Fibroblast of lung (primary cell): ENCODE results near the gene GABRB3. TPM values are rescaled to one million over a fixed set of nuclear protein-coding genes. Genes with fewer than 3 reads are reported as not detected.

ENCODE experiments used
- DNase-seq, 2 donors: peaks; one replicate each; pipeline versions ENCODE4 v3.0.0 to v3.0.0-alpha.2; 2010; ENCODE audit warnings: low read depth in 2 of 2
- H2AFZ ChIP-seq: 2 replicates; pipeline ENCODE4 v1.5.1; 2012; ENCODE audit warnings: low read length, control low read depth, inconsistent platforms
- H3K27ac ChIP-seq: 2 replicates; pipeline ENCODE4 v1.5.1; 2011; ENCODE audit warnings: low read length, control low read depth; ENCODE audit not compliant: insufficient read depth
- H3K27me3 ChIP-seq: 2 replicates; pipeline ENCODE4 v1.5.1; 2011; ENCODE audit warnings: mild to moderate bottlenecking, low read length; ENCODE audit not compliant: control insufficient read depth, insufficient read depth
- H3K36me3 ChIP-seq: 2 replicates; pipeline ENCODE4 v1.5.1; 2011; ENCODE audit warnings: low read length; ENCODE audit not compliant: control insufficient read depth, insufficient read depth
- H3K4me1 ChIP-seq: 2 replicates; pipeline ENCODE4 v1.5.1; 2011; ENCODE audit warnings: low read length; ENCODE audit not compliant: control insufficient read depth, insufficient read depth; ENCODE audit errors: extremely low read depth
- H3K4me2 ChIP-seq: 2 replicates; pipeline ENCODE4 v1.5.1; 2011; ENCODE audit warnings: low read length, control low read depth; ENCODE audit not compliant: insufficient read depth; ENCODE audit errors: extremely low read depth
- H3K4me3 ChIP-seq, 4 experiments: fragments of 200-600 bp in 1 of 4; sonication (generic) in 1 of 4; replicated peaks in 1 of 4; 2 replicates each; pipeline ENCODE4 v1.5.1; 2011 to 2016; ENCODE audit warnings: low read length in 4 of 4, low read depth in 3 of 4, mild to moderate bottlenecking in 3 of 4, control low read depth in 2 of 4, inconsistent platforms in 1 of 4, mixed read lengths in 1 of 4; ENCODE audit not compliant: insufficient read depth in 1 of 4; ENCODE audit errors: control extremely low read depth in 1 of 4
- H3K79me2 ChIP-seq: 2 replicates; pipeline ENCODE4 v1.5.1; 2012; ENCODE audit warnings: mild to moderate bottlenecking, low read length, inconsistent platforms; ENCODE audit not compliant: control insufficient read depth, insufficient read depth
- H3K9ac ChIP-seq: 2 replicates; pipeline ENCODE4 v1.5.1; 2011; ENCODE audit warnings: mild to moderate bottlenecking, low read length, control low read depth; ENCODE audit not compliant: insufficient read depth
- H3K9me3 ChIP-seq: 2 replicates; pipeline ENCODE4 v1.5.1; 2012; ENCODE audit warnings: low read depth, low read length; ENCODE audit not compliant: control insufficient read depth, insufficient read depth
- H4K20me1 ChIP-seq: 2 replicates; pipeline ENCODE4 v1.5.1; 2011; ENCODE audit warnings: low read length; ENCODE audit not compliant: control insufficient read depth, insufficient read depth; ENCODE audit errors: extremely low read depth
- EZH2 ChIP-seq: IDR thresholded peaks from 2 replicates; pipeline ENCODE4 v1.5.1; 2012; ENCODE audit warnings: low read length, control low read depth, mild to moderate bottlenecking; ENCODE audit errors: missing control alignments
- polyA plus RNA-seq, 2 donors: library from polyadenylated mRNA; depleted of rRNA in 1 of 2; stranded (reverse) in 1 of 2; unstranded in 1 of 2; fragments of >200 nt; gene quantifications; 2 replicates each; pipeline ENCODE4 v1.2.1, GENCODE V29; 2011 to 2012; ENCODE audit warnings: missing spikeins in 1 of 2
- total RNA-seq: library from RNA; depleted of rRNA; stranded (reverse); fragments of >200 nt; gene quantifications from 2 replicates; pipeline ENCODE4 v1.2.1, GENCODE V29; 2014
- TF ChIP-seq, protein P1 (sequence below), 2 donors: IDR thresholded peaks in 1 of 2; conservative IDR thresholded peaks in 1 of 2; 1 replicate in 1 of 2; 2 replicates in 1 of 2; pipeline ENCODE4 v1.5.1; 2011 to 2012; ENCODE audit warnings: low read length in 2 of 2, control low read depth in 1 of 2, inconsistent platforms in 1 of 2, low read depth in 1 of 2, mild to moderate bottlenecking in 1 of 2

GABRB3 gene
- total and polyA plus RNA-seq, 2 donors (not counting 1 experiment from before 2014, with no cell fraction given): 1.1 to 1.5 TPM

DNA sequence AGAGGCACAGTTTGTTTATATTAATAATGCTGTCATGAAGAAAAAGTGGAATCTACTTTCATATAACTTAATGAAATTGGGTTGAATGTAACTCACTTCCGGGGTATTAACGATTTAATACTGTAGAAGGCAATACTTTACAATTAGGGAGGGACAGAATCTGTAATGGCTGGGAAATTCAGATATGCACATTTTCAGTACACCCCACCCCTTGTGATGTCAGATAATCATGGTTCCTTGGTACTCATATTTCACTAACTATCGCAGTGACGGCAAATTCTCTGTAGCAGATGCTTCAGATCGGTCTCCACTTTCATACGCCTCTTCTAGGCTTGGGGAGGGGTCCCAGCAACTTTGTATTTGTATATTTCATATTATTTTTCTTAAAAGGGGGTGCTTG lies 207.3 kb downstream of the GABRB3 start:
- H3K9ac ChIP-seq: no peak overlapping the region
- H3K79me2 ChIP-seq: no peaks in the 10 kb centered on the region
- no peak overlapping the region for H3K27ac ChIP-seq
- H3K9me3 ChIP-seq: no peaks in the 10 kb centered on the region
- H3K36me3 ChIP-seq: no peaks in the 10 kb centered on the region
- H3K4me2 ChIP-seq: no peak overlapping the region
- no peaks in the 10 kb centered on the region for H3K4me1 ChIP-seq
- no peaks in the 10 kb centered on the region for H3K27me3 ChIP-seq
- H4K20me1 ChIP-seq: no peaks in the 10 kb centered on the region
- TF ChIP-seq, protein P1, sequence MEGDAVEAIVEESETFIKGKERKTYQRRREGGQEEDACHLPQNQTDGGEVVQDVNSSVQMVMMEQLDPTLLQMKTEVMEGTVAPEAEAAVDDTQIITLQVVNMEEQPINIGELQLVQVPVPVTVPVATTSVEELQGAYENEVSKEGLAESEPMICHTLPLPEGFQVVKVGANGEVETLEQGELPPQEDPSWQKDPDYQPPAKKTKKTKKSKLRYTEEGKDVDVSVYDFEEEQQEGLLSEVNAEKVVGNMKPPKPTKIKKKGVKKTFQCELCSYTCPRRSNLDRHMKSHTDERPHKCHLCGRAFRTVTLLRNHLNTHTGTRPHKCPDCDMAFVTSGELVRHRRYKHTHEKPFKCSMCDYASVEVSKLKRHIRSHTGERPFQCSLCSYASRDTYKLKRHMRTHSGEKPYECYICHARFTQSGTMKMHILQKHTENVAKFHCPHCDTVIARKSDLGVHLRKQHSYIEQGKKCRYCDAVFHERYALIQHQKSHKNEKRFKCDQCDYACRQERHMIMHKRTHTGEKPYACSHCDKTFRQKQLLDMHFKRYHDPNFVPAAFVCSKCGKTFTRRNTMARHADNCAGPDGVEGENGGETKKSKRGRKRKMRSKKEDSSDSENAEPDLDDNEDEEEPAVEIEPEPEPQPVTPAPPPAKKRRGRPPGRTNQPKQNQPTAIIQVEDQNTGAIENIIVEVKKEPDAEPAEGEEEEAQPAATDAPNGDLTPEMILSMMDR (conservative IDR thresholded peaks at IDR 0.05 in 1 of 2, IDR thresholded peaks at IDR 0.05 in 1 of 2; ENCODE audit: low read depth in 1 of 2, low read length in 2 of 2): no peak
- TF ChIP-seq EZH2: no peak
- no peak overlapping the region for H2AFZ ChIP-seq
- no peak overlapping the region for H3K4me3 ChIP-seq
- DNase-seq: no peak

- no peak for DNase-seq
- Histone ChIP-seq H2AFZ (no peak overlapping the region), H4K20me1 (no peaks in the 10 kb centered on the region), H3K79me2 (no peaks in the 10 kb centered on the region), H3K4me2 (no peak overlapping the region), H3K27ac (no peak overlapping the region), H3K4me3 (no peak overlapping the region), H3K9ac (no peak overlapping the region), H3K9me3 (no peaks in the 10 kb centered on the region), H3K27me3 (no peaks in the 10 kb centered on the region), H3K36me3 (no peaks in the 10 kb centered on the region), H3K4me1 (no peaks in the 10 kb centered on the region)
- TF ChIP-seq EZH2: no peak
- TF ChIP-seq, protein P1 (conservative IDR thresholded peaks at IDR 0.05 in 1 of 2, IDR thresholded peaks at IDR 0.05 in 1 of 2; ENCODE audit: low read depth in 1 of 2, low read length in 2 of 2): no peak
Measured at GRCh38 chr15:26564361-26564760, 208.5 kb downstream of the GABRB3 start.

GRCh38 chr15:26562336-26562735 lies 210.5 kb downstream of the GABRB3 start:
- no peak for DNase-seq
- Histone ChIP-seq H3K9me3 (no peaks in the 10 kb centered on the region), H3K27me3 (no peaks in the 10 kb centered on the region), H3K36me3 (no peaks in the 10 kb centered on the region), H3K9ac (no peak overlapping the region), H3K4me3 (no peak overlapping the region), H2AFZ (no peak overlapping the region), H3K4me2 (no peak overlapping the region), H3K27ac (no peak overlapping the region), H3K79me2 (no peaks in the 10 kb centered on the region), H3K4me1 (no peaks in the 10 kb centered on the region), H4K20me1 (no peaks in the 10 kb centered on the region)
- TF ChIP-seq, protein P1 (conservative IDR thresholded peaks at IDR 0.05 in 1 of 2, IDR thresholded peaks at IDR 0.05 in 1 of 2; ENCODE audit: low read depth in 1 of 2, low read length in 2 of 2): no peak
- TF ChIP-seq EZH2: no peak
